Upper lobe of left lung (tissue), 6 donors: ENCODE results near the gene ENOX1. TPM values are rescaled to one million over a fixed set of nuclear protein-coding genes. Genes with fewer than 3 reads are reported as not detected.

Experiments used
- ATAC-seq, 2 donors: fragments of 200-7000 bp; cut with Tn5 transposase; one replicate each; pipeline ENCODE4 v1.9.1; 2022; ENCODE audit warnings: mild to moderate bottlenecking in 2 of 2, moderate library complexity in 2 of 2; ENCODE audit not compliant: low FRiP score in 2 of 2
- DNase-seq, 2 donors: peaks; one replicate each; pipeline ENCODE4 v3.0.0-alpha.2; 2019 to 2020
- H3K27ac ChIP-seq, 4 donors: fragments of 200-600 bp; sonication (generic); one replicate each; pipeline ENCODE4 v1.5.1; 2016 to 2019
- H3K27me3 ChIP-seq, 4 donors: fragments of 200-600 bp; sonication (generic); one replicate each; pipeline ENCODE4 v1.5.1; 2017 to 2019
- H3K36me3 ChIP-seq, 4 donors: fragments of 200-600 bp; sonication (generic); one replicate each; pipeline ENCODE4 v1.5.1; 2016 to 2019
- H3K4me1 ChIP-seq, 4 donors: fragments of 200-600 bp; sonication (generic); one replicate each; pipeline ENCODE4 v1.5.1; 2018 to 2019
- H3K4me3 ChIP-seq, 4 donors: fragments of 200-600 bp; sonication (generic); one replicate each; pipeline ENCODE4 v1.5.1; 2017 to 2019; ENCODE audit warnings: mild to moderate bottlenecking in 2 of 4, moderate library complexity in 1 of 4
- H3K9me3 ChIP-seq, 4 donors: fragments of 200-600 bp; sonication (generic); one replicate each; pipeline ENCODE4 v1.5.1; 2018 to 2019
- CTCF ChIP-seq, 6 experiments: fragments of 450-650 bp in 4 of 6; fragments of 200-600 bp in 2 of 6; sonication (generic) in 2 of 6; IDR thresholded peaks; one replicate each; pipeline ENCODE4 v1.5.1; 2016 to 2019; ENCODE audit warnings: antibody characterized with exemption in 6 of 6
- EP300 ChIP-seq, 4 donors: sonication (generic); formaldehyde crosslinking; IDR thresholded peaks; one replicate each; pipeline ENCODE4 v1.5.1; 2017; ENCODE audit warnings: antibody characterized with exemption in 4 of 4, control low read depth in 2 of 4
- POLR2A ChIP-seq, 4 donors: fragments of 450-650 bp; IDR thresholded peaks; one replicate each; pipeline ENCODE4 v1.5.1; 2016 to 2017; ENCODE audit warnings: antibody characterized with exemption in 4 of 4, mild to moderate bottlenecking in 2 of 4
- POLR2AphosphoS5 ChIP-seq, 2 donors: sonication (generic); formaldehyde crosslinking; IDR thresholded peaks; one replicate each; pipeline ENCODE4 v1.5.1; 2017; ENCODE audit warnings: antibody characterized with exemption in 2 of 2
- WGBS, 2 donors: methylation state at CpG; one replicate each; pipeline ENCODE4 v1.1.5; 2017 to 2018; 5-methylcytosine and 5-hydroxymethylcytosine counted together
- total RNA-seq, 6 donors: library from RNA; depleted of rRNA in 4 of 6; stranded (reverse); fragments of >200 nt in 4 of 6; gene quantifications; one replicate each; pipeline versions ENCODE4 v1.1.0 to v1.2.1, GENCODE V29; 2016 to 2021
- donor health status: DM: no; HTN: no; CAD: no; lungs with moderate emphysema.
- donor health status: DM: no; HTN: yes; CAD: no; lungs with severe emphysema.

ENOX1 gene
- total RNA-seq, 6 donors from 2014 or later: 0.20 to 1.0 (median 0.46) TPM; not detected in 2

- Histone ChIP-seq H3K36me3 (no peaks in the 10 kb centered on the region), H3K4me1 (peaks cover 0 to 6% (median 4%) of the 10 kb centered on the region in 4 donors), H3K4me3 (no peak overlapping the region), H3K27me3 (no peaks in the 10 kb centered on the region), H3K9me3 (no peaks in the 10 kb centered on the region), H3K27ac (no peak overlapping the region)
- WGBS, 2 donors: 57 to 73% methylated on average over 4 to 6 of the region's 6 CpGs
- TF ChIP-seq POLR2AphosphoS5 (IDR thresholded peaks at IDR 0.05): no peak
- TF ChIP-seq POLR2A (IDR thresholded peaks at IDR 0.05): no peak
- no peak for TF ChIP-seq CTCF (IDR thresholded peaks at IDR 0.05)
- no peak for TF ChIP-seq EP300 (IDR thresholded peaks at IDR 0.05)
- DNase-seq (no peak), ATAC-seq (peak in 1 of 2 donors; percentile 4)
Observed at GRCh38 chr13:43307221-43307920, 479.4 kb downstream of the ENOX1 start.

- Histone ChIP-seq H3K27me3 (no peaks in the 10 kb centered on the region), H3K9me3 (no peaks in the 10 kb centered on the region), H3K27ac (no peak overlapping the region), H3K4me1 (peaks cover 0 to 6% (median 4%) of the 10 kb centered on the region in 4 donors), H3K36me3 (no peaks in the 10 kb centered on the region), H3K4me3 (no peak overlapping the region)
- TF ChIP-seq POLR2AphosphoS5 (IDR thresholded peaks at IDR 0.05) (no peak), CTCF (IDR thresholded peaks at IDR 0.05) (no peak), EP300 (IDR thresholded peaks at IDR 0.05) (no peak), POLR2A (IDR thresholded peaks at IDR 0.05) (no peak)
- peak in 1 of 2 donors; percentile 58 for ATAC-seq
- no peak for DNase-seq
Observed at GRCh38 chr13:43306372-43306771, 480.4 kb downstream of the ENOX1 start.

GRCh38 chr13:43305416-43305815 lies 481.4 kb downstream of the ENOX1 start:
- WGBS, 2 donors: 34 to 41% methylated on average over 4 of the region's 4 CpGs
- Histone ChIP-seq H3K4me1 (peaks cover 0 to 6% (median 4%) of the 10 kb centered on the region in 4 donors), H3K4me3 (no peak overlapping the region), H3K27me3 (no peaks in the 10 kb centered on the region), H3K27ac (no peak overlapping the region), H3K36me3 (no peaks in the 10 kb centered on the region), H3K9me3 (no peaks in the 10 kb centered on the region)
- ATAC-seq: no peak
- DNase-seq: no peak
- TF ChIP-seq POLR2AphosphoS5 (IDR thresholded peaks at IDR 0.05) (no peak), POLR2A (IDR thresholded peaks at IDR 0.05) (no peak)

- no peak for TF ChIP-seq POLR2AphosphoS5 (IDR thresholded peaks at IDR 0.05)
- TF ChIP-seq EP300 (IDR thresholded peaks at IDR 0.05): no peak
- TF ChIP-seq POLR2A (IDR thresholded peaks at IDR 0.05): no peak
- no peak for TF ChIP-seq CTCF (IDR thresholded peaks at IDR 0.05)
- 47% methylated on average over 2 of the region's 2 CpGs for WGBS, 2 donors
- Histone ChIP-seq H3K27me3 (no peaks in the 10 kb centered on the region), H3K4me3 (no peak overlapping the region), H3K27ac (no peak overlapping the region), H3K4me1 (peaks cover 0 to 6% (median 4%) of the 10 kb centered on the region in 4 donors), H3K36me3 (no peaks in the 10 kb centered on the region), H3K9me3 (no peaks in the 10 kb centered on the region)
- ATAC-seq (no peak), DNase-seq (no peak)
Observed at GRCh38 chr13:43304945-43305344, 481.8 kb downstream of the ENOX1 start.

- no peak for TF ChIP-seq POLR2A (IDR thresholded peaks at IDR 0.05)
- TF ChIP-seq CTCF (IDR thresholded peaks at IDR 0.05): no peak
- no peak for TF ChIP-seq POLR2AphosphoS5 (IDR thresholded peaks at IDR 0.05)
- no peak for TF ChIP-seq EP300 (IDR thresholded peaks at IDR 0.05)
- no peaks in the 10 kb centered on the region for H3K27me3 ChIP-seq
- no peak for DNase-seq
- no peak overlapping the region for H3K4me3 ChIP-seq
- H3K4me1 ChIP-seq: peaks cover 0 to 6% (median 4%) of the 10 kb centered on the region in 4 donors
- H3K27ac ChIP-seq: no peak overlapping the region
- ATAC-seq: no peak
- H3K36me3 ChIP-seq: no peaks in the 10 kb centered on the region
- 82 to 83% methylated on average over 2 of the region's 2 CpGs for WGBS, 2 donors
- H3K9me3 ChIP-seq: no peaks in the 10 kb centered on the region
Observed at GRCh38 chr13:43304449-43304848, 482.3 kb downstream of the ENOX1 start.
